Upper lobe of right lung (tissue), 1 donor: ENCODE results near the gene ASF1B. TPM values are rescaled to one million over a fixed set of nuclear protein-coding genes. Genes with fewer than 3 reads are reported as not detected.
A peak's percentile ranks its signal among the peaks of the same experiment; 100 is the strongest.

ENCODE experiments used
- ATAC-seq: fragments of 200-7000 bp; cut with Tn5 transposase; one replicate; pipeline ENCODE4 v1.9.1; 2020; ENCODE audit warnings: mild to moderate bottlenecking, moderate library complexity
- DNase-seq: peaks from one replicate; pipeline ENCODE4 v3.0.0-alpha.2; 2020
- H3K27ac ChIP-seq: fragments of 200-600 bp; one replicate; pipeline ENCODE4 v1.8.0; 2022
- H3K27me3 ChIP-seq: fragments of 200-600 bp; one replicate; pipeline ENCODE4 v1.8.0; 2022; ENCODE audit warnings: mild to moderate bottlenecking
- H3K36me3 ChIP-seq: fragments of 200-600 bp; one replicate; pipeline ENCODE4 v1.8.0; 2022
- H3K4me1 ChIP-seq: fragments of 200-600 bp; one replicate; pipeline ENCODE4 v1.8.0; 2022
- H3K4me3 ChIP-seq: fragments of 200-600 bp; one replicate; pipeline ENCODE4 v1.8.0; 2022; ENCODE audit warnings: mild to moderate bottlenecking
- H3K9me3 ChIP-seq: fragments of 200-600 bp; one replicate; pipeline ENCODE4 v1.8.0; 2022
- CTCF ChIP-seq: fragments of 200-600 bp; IDR thresholded peaks from one replicate; pipeline ENCODE4 v1.8.0; 2022; ENCODE audit warnings: antibody characterized with exemption
- intact Hi-C: fragments of 100-400 bp; cut with DNase I; formaldehyde crosslinking; loops from one replicate; pipeline ENCODE4 v1.11.0; 2022
- total RNA-seq: library from RNA; stranded (reverse); fragmentation: NEBNext Ultra II Directional; extraction: Animal tissue kit (Norgen Biotek cat#: 25700); gene quantifications from one replicate; pipeline ENCODE4 v1.2.1, GENCODE V29; 2021
- donor health status: DM: no; HTN: yes; CAD: no; lungs with severe emphysema.

Gene ASF1B
- total RNA-seq, 1 donor from 2014 or later, result 1.9 TPM

- no peaks in the 10 kb centered on the region for H3K27me3 ChIP-seq
- H3K9me3 ChIP-seq, result no peaks in the 10 kb centered on the region
- H3K36me3 ChIP-seq, result no peaks in the 10 kb centered on the region
- H3K4me1 ChIP-seq, result peaks cover 60% of the 10 kb centered on the region
- no peak for ATAC-seq
- intact Hi-C loops, result no loop called here
- H3K27ac ChIP-seq, result peak overlapping the region; percentile 80
- no peak for TF ChIP-seq CTCF
- DNase-seq, result no peak
- peak overlapping the region; percentile 84 for H3K4me3 ChIP-seq
Observed at GRCh38 chr19:14116525-14116917, 19.9 kb downstream of the ASF1B start.

- ATAC-seq (no peak), DNase-seq (no peak)
- Histone ChIP-seq H3K27ac (peak overlapping the region; percentile 80), H3K27me3 (no peaks in the 10 kb centered on the region), H3K4me1 (peaks cover 60% of the 10 kb centered on the region), H3K4me3 (peak overlapping the region; percentile 84), H3K9me3 (no peaks in the 10 kb centered on the region), H3K36me3 (no peaks in the 10 kb centered on the region)
- intact Hi-C loops, result no loop called here
- TF ChIP-seq CTCF, result no peak
Observed at GRCh38 chr19:14115756-14116155, 20.6 kb downstream of the ASF1B start.

GRCh38 chr19:14114854-14115253, 21.5 kb downstream of the ASF1B start:
- intact Hi-C loops, result no loop called here
- DNase-seq, result peak; percentile 80
- H3K27ac ChIP-seq, result peak overlapping the region; percentile 80
- H3K27me3 ChIP-seq, result no peaks in the 10 kb centered on the region
- H3K4me1 ChIP-seq, result peaks cover 53% of the 10 kb centered on the region
- ATAC-seq, result peak; percentile 3
- TF ChIP-seq CTCF, result peak; percentile 64
- H3K4me3 ChIP-seq, result no peak overlapping the region
- no peaks in the 10 kb centered on the region for H3K36me3 ChIP-seq
- H3K9me3 ChIP-seq, result no peaks in the 10 kb centered on the region

- Histone ChIP-seq H3K36me3 (no peaks in the 10 kb centered on the region), H3K4me1 (peaks cover 49% of the 10 kb centered on the region), H3K4me3 (no peak overlapping the region), H3K27ac (peak overlapping the region; percentile 80), H3K27me3 (no peaks in the 10 kb centered on the region), H3K9me3 (no peaks in the 10 kb centered on the region)
- TF ChIP-seq CTCF, result no peak
- DNase-seq (no peak), ATAC-seq (no peak)
- intact Hi-C loops, result no loop called here
Observed at GRCh38 chr19:14114439-14114838, 21.9 kb downstream of the ASF1B start.

GRCh38 chr19:14113762-14114414, 22.5 kb downstream of the ASF1B start:
- no peak overlapping the region for H3K4me3 ChIP-seq
- peak; percentile 76 for DNase-seq
- ATAC-seq, result no peak

More at GRCh38 chr19:14113762-14114414, 22.5 kb downstream of the ASF1B start:
- H3K27me3 ChIP-seq, result no peaks in the 10 kb centered on the region
- peaks cover 44% of the 10 kb centered on the region for H3K4me1 ChIP-seq
- intact Hi-C loops, result no loop called here
- no peaks in the 10 kb centered on the region for H3K9me3 ChIP-seq
- TF ChIP-seq CTCF, result peak; percentile 29
- H3K27ac ChIP-seq, result peak overlapping the region; percentile 80
- H3K36me3 ChIP-seq, result no peaks in the 10 kb centered on the region
